ENCODE results near the gene EHD3.

Gene EHD3

GRCh38 chr2:31233741-31234682 is at the start of gene EHD3:
TSS of gene EHD3 (plus strand) at chr2:31234152. CDS start at chr2:31234622, 470 bp downstream.
- peak; percentile 97 for DNase-seq (ENCODE audit: low spot score)

GRCh38 chr2:31187166-31187565 is 46.8 kb upstream of the EHD3 start:
- DNase-seq (ENCODE audit: low spot score): no peak

- no peak for DNase-seq (ENCODE audit: low spot score)
Measured at GRCh38 chr2:31188131-31188530, 45.8 kb upstream of the EHD3 start.

DNA sequence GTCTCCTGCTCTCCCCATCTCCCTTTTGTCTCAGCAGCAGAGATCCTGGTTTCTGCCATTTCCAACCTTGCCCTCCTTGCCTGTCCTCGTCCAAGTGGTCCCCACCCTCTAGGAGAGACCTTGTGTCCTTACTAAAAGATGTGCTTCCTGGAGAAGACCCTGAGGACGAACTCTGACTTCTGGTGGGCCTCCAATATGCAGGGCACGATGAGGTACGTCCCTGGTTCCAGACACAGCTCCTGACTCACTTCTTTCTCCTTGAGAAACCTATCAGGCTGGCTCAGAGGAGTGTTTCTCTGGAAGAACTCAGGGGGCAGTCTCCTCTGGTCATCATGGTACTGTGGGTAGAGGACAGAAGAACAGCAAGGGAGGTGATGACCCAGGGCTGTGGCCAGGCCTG is 44.8 kb upstream of the EHD3 start:
- no peak for DNase-seq (ENCODE audit: low spot score)

- DNase-seq (ENCODE audit: low spot score): no peak
Measured at GRCh38 chr2:31190188-31190587, 43.8 kb upstream of the EHD3 start.

- DNase-seq (ENCODE audit: low spot score): no peak
Measured at GRCh38 chr2:31191931-31192330, 42.0 kb upstream of the EHD3 start.

GRCh38 chr2:31192396-31192795 is 41.6 kb upstream of the EHD3 start:
- no peak for DNase-seq (ENCODE audit: low spot score)

DNA sequence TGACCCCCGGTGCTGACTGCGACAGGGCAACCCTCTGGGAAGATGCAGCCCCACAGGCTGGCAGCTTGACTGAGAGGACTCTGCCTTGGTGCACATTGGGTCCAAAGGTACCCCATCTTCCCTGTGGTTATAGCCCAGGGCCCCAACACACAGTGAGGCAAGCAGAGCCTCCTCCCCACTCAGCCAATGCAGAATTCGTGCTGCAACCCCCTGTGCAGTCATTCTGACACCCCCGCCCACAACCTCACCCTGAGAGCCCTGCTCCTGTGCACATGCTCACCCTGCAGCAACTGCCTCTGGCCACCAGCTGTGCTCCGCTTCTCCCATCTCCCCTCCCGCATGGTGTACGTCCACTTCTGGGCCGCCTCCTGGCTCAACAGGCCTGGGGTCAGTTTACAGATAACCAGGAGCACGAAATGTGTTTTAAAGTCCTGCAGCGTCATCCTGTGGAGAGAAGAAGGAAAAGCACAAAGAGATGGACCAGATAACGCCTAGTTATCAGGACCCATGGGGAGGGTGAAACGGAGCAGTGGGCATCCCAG is 41.0 kb upstream of the EHD3 start:
- DNase-seq (ENCODE audit: low spot score): no peak

GRCh38 chr2:31193806-31194205 is 40.1 kb upstream of the EHD3 start:
- no peak for DNase-seq (ENCODE audit: low spot score)

GRCh38 chr2:31196622-31197021 is 37.3 kb upstream of the EHD3 start:
- DNase-seq (ENCODE audit: low spot score): no peak

DNA sequence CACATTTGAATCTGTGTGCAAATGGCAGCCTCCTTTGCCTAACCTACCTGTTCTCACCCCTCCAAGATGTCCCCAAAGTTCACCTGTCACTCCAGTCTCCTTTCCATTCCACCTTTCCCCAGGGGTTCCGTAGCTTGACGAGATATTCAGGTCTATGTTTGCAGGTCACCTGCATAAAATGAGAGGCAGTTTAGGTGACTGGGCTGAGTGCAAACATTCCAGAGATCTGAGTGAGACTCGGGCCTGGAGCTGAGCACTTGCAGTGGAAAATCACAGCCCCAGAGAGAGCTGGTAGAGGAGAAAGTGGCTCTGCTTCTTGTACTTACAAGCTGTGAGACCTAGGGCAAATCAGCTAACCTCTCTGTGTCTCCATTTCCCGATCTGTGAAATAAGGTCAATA is 36.8 kb upstream of the EHD3 start:
- no peak for DNase-seq (ENCODE audit: low spot score)

- no peak for DNase-seq (ENCODE audit: low spot score)
Measured at GRCh38 chr2:31197669-31198068, 36.3 kb upstream of the EHD3 start.

- no peak for DNase-seq (ENCODE audit: low spot score)
Measured at GRCh38 chr2:31199206-31199605, 34.7 kb upstream of the EHD3 start.

GRCh38 chr2:31200972-31201371 is 33.0 kb upstream of the EHD3 start:
- DNase-seq (ENCODE audit: low spot score): no peak

DNA sequence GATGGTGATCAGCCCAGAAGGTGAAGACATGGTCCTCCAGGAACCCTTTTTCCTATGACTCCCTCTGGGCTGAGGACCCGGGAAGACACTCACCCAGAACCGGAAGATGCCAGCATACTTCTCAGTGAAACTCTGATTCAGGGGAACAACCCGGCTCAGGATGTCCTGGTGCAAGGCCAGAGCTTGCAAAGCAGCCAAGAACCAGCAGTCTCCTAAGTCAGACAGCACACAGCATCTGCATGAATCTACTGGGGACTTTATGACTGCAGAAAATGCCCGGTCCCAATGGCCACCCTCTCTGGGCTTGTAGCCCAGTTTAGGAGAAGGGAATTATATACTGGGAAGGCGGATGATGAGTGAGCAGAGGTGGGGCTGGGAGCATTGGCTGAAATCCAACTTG is 31.9 kb upstream of the EHD3 start:
- peak; percentile 32 for DNase-seq (ENCODE audit: low spot score)

DNA sequence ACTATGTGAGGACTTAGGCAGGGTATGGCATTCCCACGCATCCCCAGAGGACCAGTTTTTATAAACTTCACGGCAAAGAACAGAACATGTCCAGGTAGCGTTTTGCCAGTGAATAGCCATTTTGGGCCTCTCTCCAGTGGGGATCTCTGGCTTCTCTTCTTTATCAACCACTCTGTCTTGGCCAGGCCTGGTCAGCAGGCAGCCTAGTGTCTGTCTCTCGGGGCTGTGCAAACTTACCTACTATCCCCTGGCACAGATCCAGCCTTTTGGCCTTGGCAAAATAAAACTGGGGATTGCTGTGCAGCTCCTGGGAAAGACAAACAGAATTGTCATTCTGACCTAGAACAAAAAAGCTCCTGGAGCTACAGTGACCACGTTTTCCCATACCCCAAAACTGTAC is 31.1 kb upstream of the EHD3 start:
- peak; percentile 49 for DNase-seq (ENCODE audit: low spot score)

GRCh38 chr2:31203916-31204315 is 30.0 kb upstream of the EHD3 start:
- peak; percentile 88 for DNase-seq (ENCODE audit: low spot score)

- DNase-seq (ENCODE audit: low spot score): no peak
Measured at GRCh38 chr2:31204783-31205182, 29.2 kb upstream of the EHD3 start.

DNA sequence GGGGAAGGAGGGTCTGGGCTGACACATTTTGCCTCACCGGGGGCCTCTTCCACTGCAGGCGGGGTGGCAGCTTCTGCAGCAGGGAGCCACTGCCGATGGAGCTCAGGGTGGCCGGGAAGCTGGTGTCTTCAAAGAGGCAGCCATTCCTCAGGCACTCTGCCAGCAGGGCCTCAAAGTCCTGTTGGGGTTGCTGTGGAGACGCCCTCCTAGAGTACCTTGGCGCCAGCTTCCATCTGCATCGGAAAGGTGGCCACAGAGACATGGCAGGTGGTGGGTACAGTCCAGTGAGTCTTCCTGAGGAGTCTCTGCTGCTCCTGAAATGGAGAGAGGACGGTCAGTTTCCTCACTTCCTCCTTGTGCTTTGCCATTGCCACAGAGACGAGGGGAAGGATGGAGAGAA is 28.8 kb upstream of the EHD3 start:
- DNase-seq (ENCODE audit: low spot score): peak; percentile 73

DNA sequence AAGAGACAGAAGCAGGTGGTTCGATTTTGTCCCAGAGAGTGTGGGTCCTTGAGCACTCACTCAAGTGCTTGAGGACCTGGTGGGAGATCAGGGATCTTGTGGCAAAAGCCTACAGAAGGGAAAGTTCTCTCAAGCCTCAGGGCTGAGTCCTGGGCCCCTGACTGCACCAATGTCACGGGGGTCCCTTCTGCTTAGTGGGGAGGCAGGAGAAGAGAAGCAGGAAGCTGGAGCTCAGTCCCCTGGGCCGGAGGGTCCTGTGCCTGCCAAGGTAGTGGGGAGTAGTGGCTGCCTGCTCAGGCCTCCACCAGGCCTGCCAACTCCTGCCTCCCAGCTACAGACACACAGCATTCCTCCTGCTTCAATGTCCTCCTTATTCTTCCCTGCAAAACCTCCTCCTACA is 28.3 kb upstream of the EHD3 start:
- no peak for DNase-seq (ENCODE audit: low spot score)

GRCh38 chr2:31207790-31208189 is 26.2 kb upstream of the EHD3 start:
- DNase-seq (ENCODE audit: low spot score): peak; percentile 17

DNA sequence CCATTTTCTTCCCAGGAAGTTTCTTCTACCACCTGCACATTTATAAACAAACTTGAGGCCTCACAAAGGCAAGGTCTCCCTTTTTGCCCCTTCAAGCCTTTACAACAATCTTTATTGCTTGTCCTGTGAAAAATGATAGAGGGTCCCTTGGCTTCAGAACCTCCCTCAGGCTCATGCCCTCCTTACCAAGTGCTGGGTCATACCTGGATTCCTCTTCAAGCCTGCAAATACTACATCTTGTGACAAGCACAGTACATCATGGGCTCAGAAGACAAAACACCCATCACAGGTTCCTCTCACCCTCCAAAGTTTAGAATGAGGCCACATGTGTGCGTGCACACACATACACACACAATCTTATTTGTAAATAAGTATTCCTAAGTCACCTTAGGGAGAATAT is 25.7 kb upstream of the EHD3 start:
- no peak for DNase-seq (ENCODE audit: low spot score)

Data from cerebellar cortex (tissue), 1 donor.